ENCODE measurements around the gene ST8SIA6. TPM values are rescaled to one million over a fixed set of nuclear protein-coding genes. Genes with fewer than 3 reads are reported as not detected.
"Not testable (repeated sequence)": the region's sequence is repeated elsewhere in the genome, so short reads cannot be mapped to it uniquely, and the experiment has no call there.

ST8SIA6 gene
- total RNA-seq, 2 experiments from 2014 or later, result not detected

GRCh38 chr10:17443707-17444387 is 10.5 kb downstream of the ST8SIA6 start:
- ChIA-PET CTCF (ENCODE audit: unreplicated experiment) (no interaction called here), POLR2A (no interaction called here)
- H2AFZ ChIP-seq (ENCODE audit: low read length), result no peak overlapping the region
- no peak overlapping the region for H3K4me3 ChIP-seq (ENCODE audit: low read depth, low read length, poor library complexity, severe bottlenecking)
- no TSS peak for BruUV-seq (replicated peaks)
- no peak overlapping the region for H3K4me2 ChIP-seq (ENCODE audit: low read length)
- H3K27ac ChIP-seq (ENCODE audit: low read depth, low read length, poor library complexity, severe bottlenecking), result no peak overlapping the region
- H3K36me3 ChIP-seq (ENCODE audit: insufficient read depth, low read length), result no peaks in the 10 kb centered on the region
- H4K20me1 ChIP-seq (ENCODE audit: insufficient read depth, low read length), result no peaks in the 10 kb centered on the region
- no peaks in the 10 kb centered on the region for H3K4me1 ChIP-seq (ENCODE audit: insufficient read depth, low read length, poor library complexity, severe bottlenecking)
- TF ChIP-seq EZH2phosphoT487 (IDR thresholded peaks at IDR 0.05; ENCODE audit: borderline replicate concordance, low read depth, low read length) (no peak), CTCF (conservative IDR thresholded peaks at IDR 0.05; ENCODE audit: low read length) (no peak)
- DNase-seq (ENCODE audit: low spot score), result no peak
- intact Hi-C loops (cut with micrococcal nuclease; ENCODE audit: unreplicated experiment), result no loop called here
- H3K9me3 ChIP-seq (ENCODE audit: low read length), result no peaks in the 10 kb centered on the region
- no peaks in the 10 kb centered on the region for H3K79me2 ChIP-seq (ENCODE audit: insufficient read depth, low read depth, low read length)
- H3K9me2 ChIP-seq (ENCODE audit: insufficient read depth, low read length), result no peaks in the 10 kb centered on the region

GRCh38 chr10:17438583-17438982 is 15.8 kb downstream of the ST8SIA6 start:
- ChIA-PET POLR2A (interaction anchor here (0.6 kb wide), 1 partner anchor 1700 kb away, joined by 3 read pairs; no protein-coding TSS in a partner anchor), CTCF (ENCODE audit: unreplicated experiment) (no interaction called here)
- H3K4me1 ChIP-seq (ENCODE audit: insufficient read depth, low read length, poor library complexity, severe bottlenecking), result no peaks in the 10 kb centered on the region
- H3K9me3 ChIP-seq (ENCODE audit: low read length), result no peaks in the 10 kb centered on the region
- no peak overlapping the region for H3K27ac ChIP-seq (ENCODE audit: low read depth, low read length, poor library complexity, severe bottlenecking)
- no peaks in the 10 kb centered on the region for H3K79me2 ChIP-seq (ENCODE audit: insufficient read depth, low read depth, low read length)
- BruUV-seq (replicated peaks), result no TSS peak
- no peak overlapping the region for H3K4me3 ChIP-seq (ENCODE audit: low read depth, low read length, poor library complexity, severe bottlenecking)
- no peaks in the 10 kb centered on the region for H3K36me3 ChIP-seq (ENCODE audit: insufficient read depth, low read length)
- H2AFZ ChIP-seq (ENCODE audit: low read length), result no peak overlapping the region
- H3K4me2 ChIP-seq (ENCODE audit: low read length), result no peak overlapping the region
- DNase-seq (ENCODE audit: low spot score), result no peak
- no peaks in the 10 kb centered on the region for H4K20me1 ChIP-seq (ENCODE audit: insufficient read depth, low read length)
- intact Hi-C loops (cut with micrococcal nuclease; ENCODE audit: unreplicated experiment), result no loop called here
- no peaks in the 10 kb centered on the region for H3K9me2 ChIP-seq (ENCODE audit: insufficient read depth, low read length)
- TF ChIP-seq EZH2phosphoT487 (IDR thresholded peaks at IDR 0.05; ENCODE audit: borderline replicate concordance, low read depth, low read length) (no peak), CTCF (conservative IDR thresholded peaks at IDR 0.05; ENCODE audit: low read length) (no peak)

- H2AFZ ChIP-seq (ENCODE audit: low read length); H3K4me1 ChIP-seq (ENCODE audit: insufficient read depth, low read length, poor library complexity, severe bottlenecking); H3K9me2 ChIP-seq (ENCODE audit: insufficient read depth, low read length); H3K4me2 ChIP-seq (ENCODE audit: low read length); intact Hi-C loops (cut with micrococcal nuclease; ENCODE audit: unreplicated experiment); H3K27ac ChIP-seq (ENCODE audit: low read depth, low read length, poor library complexity, severe bottlenecking); H3K79me2 ChIP-seq (ENCODE audit: insufficient read depth, low read depth, low read length); H3K9me3 ChIP-seq (ENCODE audit: low read length); H3K36me3 ChIP-seq (ENCODE audit: insufficient read depth, low read length); H4K20me1 ChIP-seq (ENCODE audit: insufficient read depth, low read length); CTCF ChIA-PET (ENCODE audit: unreplicated experiment); BruUV-seq (replicated peaks); DNase-seq (ENCODE audit: low spot score); H3K4me3 ChIP-seq (ENCODE audit: low read depth, low read length, poor library complexity, severe bottlenecking): not testable (repeated sequence)
- POLR2A ChIA-PET, result interaction anchor here (0.9 kb wide), 1 partner anchor 21 kb away, joined by 3 read pairs; no protein-coding TSS in a partner anchor
Measured at GRCh38 chr10:17436578-17436977, 17.8 kb downstream of the ST8SIA6 start.
